NB4 (cell line): ENCODE data around the gene OAT.

ENCODE experiments used
- CTCF ChIP-seq: IDR thresholded peaks from one replicate; pipeline ENCODE4 v1.5.1; 2012; ENCODE audit warnings: low read depth, low read length
- MYC ChIP-seq: IDR thresholded peaks from 2 replicates; pipeline ENCODE4 v1.6.1; 2011; ENCODE audit warnings: low read depth, low read length

GRCh38 chr10:124446830-124447750 is 28.4 kb upstream of the OAT start:
- TF ChIP-seq MYC (no peak), CTCF (no peak)
